ENCODE data around the gene CES2. TPM values are rescaled to one million over a fixed set of nuclear protein-coding genes. Genes with fewer than 3 reads are reported as not detected.
"Not testable (repeated sequence)": the region's sequence is repeated elsewhere in the genome, so short reads cannot be mapped to it uniquely, and the experiment has no call there.

The CES2 gene
- total RNA-seq, 3 donors from 2014 or later: 22.6 to 25.3 (median 24.3) TPM

DNA sequence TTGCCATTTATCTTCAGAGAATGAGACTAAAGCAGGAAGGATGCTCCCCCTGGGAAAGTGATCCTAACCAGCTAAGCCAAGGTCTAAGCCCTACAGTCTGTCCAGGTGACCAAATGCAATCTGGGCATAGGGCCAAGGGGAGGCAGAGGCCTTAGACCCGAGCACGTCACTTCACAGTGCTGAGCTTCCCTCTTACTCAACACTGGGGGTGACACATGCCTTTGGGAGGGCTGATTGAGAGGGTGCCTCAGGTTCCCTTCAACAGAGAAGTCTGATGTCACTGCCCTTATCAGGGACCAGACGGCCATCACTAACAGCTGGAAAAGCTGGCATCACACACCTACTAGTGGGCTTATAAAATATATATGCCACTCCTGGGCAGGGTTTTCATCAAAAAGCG lies 5.1 kb upstream of the CES2 start:
- no peak for ATAC-seq

GRCh38 chr16:66931665-66932064 lies 3.7 kb upstream of the CES2 start:
- H3K36me3 Mint-ChIP-seq (ENCODE audit: insufficient read depth): peaks cover 26% of the 10 kb centered on the region
- DNase-seq: no peak
- peaks cover 40% of the 10 kb centered on the region for H3K4me1 Mint-ChIP-seq (ENCODE audit: low read depth)
- no peaks in the 10 kb centered on the region for H3K27me3 Mint-ChIP-seq (ENCODE audit: low read depth)
- no peak for ATAC-seq
- peak overlapping the region; percentile 99 for H3K4me3 Mint-ChIP-seq
- no peaks in the 10 kb centered on the region for H3K9me3 Mint-ChIP-seq

More for the DNA sequence above, 5.1 kb upstream of the CES2 start:
- H3K36me3 Mint-ChIP-seq (ENCODE audit: insufficient read depth): peaks cover 25% of the 10 kb centered on the region
- H3K9me3 Mint-ChIP-seq: no peaks in the 10 kb centered on the region
- peaks cover 34% of the 10 kb centered on the region for H3K4me1 Mint-ChIP-seq (ENCODE audit: low read depth)
- H3K27me3 Mint-ChIP-seq (ENCODE audit: low read depth): peaks cover 11% of the 10 kb centered on the region
- H3K4me3 Mint-ChIP-seq: no peak overlapping the region
- DNase-seq: no peak

- peaks cover 43% of the 10 kb centered on the region for H3K4me1 Mint-ChIP-seq (ENCODE audit: low read depth)
- H3K36me3 Mint-ChIP-seq (ENCODE audit: insufficient read depth): peaks cover 27% of the 10 kb centered on the region
- no peak for ATAC-seq
- peak overlapping the region; percentile 99 for H3K4me3 Mint-ChIP-seq
- H3K9me3 Mint-ChIP-seq: no peaks in the 10 kb centered on the region
- no peak for DNase-seq
- H3K27me3 Mint-ChIP-seq (ENCODE audit: low read depth): no peaks in the 10 kb centered on the region
Observed at GRCh38 chr16:66932076-66932475, 3.2 kb upstream of the CES2 start.

- Mint-ChIP-seq H3K4me3 (peak overlapping the region; percentile 99), H3K27me3 (ENCODE audit: low read depth) (no peaks in the 10 kb centered on the region), H3K4me1 (ENCODE audit: low read depth) (peaks cover 47% of the 10 kb centered on the region), H3K36me3 (ENCODE audit: insufficient read depth) (peaks cover 30% of the 10 kb centered on the region), H3K9me3 (no peaks in the 10 kb centered on the region)
- ATAC-seq (peak; percentile 71 to 76), DNase-seq (peak; percentile 57)
Observed at GRCh38 chr16:66933776-66934137, 1.6 kb upstream of the CES2 start.

GRCh38 chr16:66934138-66934838 lies 1.0 kb upstream of the CES2 start, which contains the start of gene CIAO2B:
Gene CIAO2B (minus strand): TSS chr16:66934402. CDS start chr16:66934364, 38 bp downstream.
- ATAC-seq: peak; percentile 88 to 89
- H3K4me3 Mint-ChIP-seq: peak within 1 kb of the TSS; percentile 99
- H3K4me1 Mint-ChIP-seq (ENCODE audit: low read depth): peaks cover 47% of the 10 kb centered on the region
- peaks cover 30% of the 10 kb centered on the region for H3K36me3 Mint-ChIP-seq (ENCODE audit: insufficient read depth)
- H3K27me3 Mint-ChIP-seq (ENCODE audit: low read depth): no peaks in the 10 kb centered on the region
- no peaks in the 10 kb centered on the region for H3K9me3 Mint-ChIP-seq
- DNase-seq: peak; percentile 86

- not testable (repeated sequence) for H3K27me3 Mint-ChIP-seq (ENCODE audit: low read depth)
Observed at GRCh38 chr16:66934839-66935313, 440 bp upstream of the CES2 start.

DNA sequence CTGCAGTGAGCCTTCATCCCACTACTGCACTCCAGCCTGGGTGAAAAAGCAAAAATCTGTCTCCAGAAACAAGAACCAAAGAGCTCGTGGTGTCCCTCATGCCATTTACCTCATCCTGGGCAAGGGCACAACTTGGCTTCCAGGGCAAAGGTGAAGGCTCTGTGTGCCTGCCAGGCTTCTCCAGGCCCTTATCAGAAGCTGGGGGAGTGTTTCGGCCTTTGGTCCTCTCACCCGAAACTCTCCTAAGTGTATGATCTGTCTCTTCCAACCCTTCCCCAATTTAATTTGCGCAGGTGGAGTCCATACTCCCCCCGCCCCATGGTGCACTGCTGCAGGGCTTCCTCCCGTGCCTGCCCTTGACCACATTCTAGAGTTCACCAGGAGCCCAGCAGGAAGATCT lies 1.1 kb downstream of the CES2 start:
- Mint-ChIP-seq H3K4me1 (ENCODE audit: low read depth) (peaks cover 47% of the 10 kb centered on the region), H3K36me3 (ENCODE audit: insufficient read depth) (peaks cover 31% of the 10 kb centered on the region), H3K27me3 (ENCODE audit: low read depth) (no peaks in the 10 kb centered on the region), H3K9me3 (no peaks in the 10 kb centered on the region), H3K4me3 (peak overlapping the region; percentile 99)
- DNase-seq (no peak), ATAC-seq (no peak)

More at GRCh38 chr16:66934839-66935313, 440 bp upstream of the CES2 start:
- peaks cover 47% of the 10 kb centered on the region for H3K4me1 Mint-ChIP-seq (ENCODE audit: low read depth)
- H3K36me3 Mint-ChIP-seq (ENCODE audit: insufficient read depth): peaks cover 32% of the 10 kb centered on the region
- peak overlapping the region; percentile 99 for H3K4me3 Mint-ChIP-seq
- not testable (repeated sequence) for ATAC-seq, H3K9me3 Mint-ChIP-seq, DNase-seq

- no peak for ATAC-seq
- Mint-ChIP-seq H3K4me1 (ENCODE audit: low read depth) (peaks cover 43% of the 10 kb centered on the region), H3K36me3 (ENCODE audit: insufficient read depth) (peaks cover 28% of the 10 kb centered on the region), H3K4me3 (peak overlapping the region; percentile 99), H3K9me3 (no peaks in the 10 kb centered on the region), H3K27me3 (ENCODE audit: low read depth) (no peaks in the 10 kb centered on the region)
- no peak for DNase-seq
Observed at GRCh38 chr16:66936889-66937554, 1.7 kb downstream of the CES2 start.

DNA sequence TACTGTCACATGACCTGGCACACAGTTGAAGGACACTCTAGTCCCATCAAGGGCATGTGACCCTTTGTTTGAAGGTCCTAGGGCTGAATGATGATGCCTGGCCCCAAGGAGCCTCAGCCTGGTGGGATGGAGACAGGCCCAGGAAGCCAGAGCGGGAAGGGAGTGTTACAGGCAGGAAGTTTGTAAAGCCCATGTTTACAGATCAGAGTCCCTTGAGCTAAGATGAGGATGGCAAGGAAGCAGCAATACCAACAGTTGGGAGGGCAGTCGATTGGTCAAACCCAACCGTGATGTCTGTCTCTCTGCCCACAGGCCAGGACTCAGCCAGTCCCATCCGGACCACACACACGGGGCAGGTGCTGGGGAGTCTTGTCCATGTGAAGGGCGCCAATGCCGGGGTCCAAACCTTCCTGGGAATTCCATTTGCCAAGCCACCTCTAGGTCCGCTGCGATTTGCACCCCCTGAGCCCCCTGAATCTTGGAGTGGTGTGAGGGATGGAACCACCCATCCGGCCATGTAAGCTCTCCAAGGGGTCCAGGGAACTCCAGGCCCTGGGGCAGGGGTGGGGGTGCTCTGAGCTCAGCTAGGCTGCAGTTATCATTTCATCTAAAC lies 2.5 kb downstream of the CES2 start:
- Mint-ChIP-seq H3K4me1 (ENCODE audit: low read depth) (peaks cover 35% of the 10 kb centered on the region), H3K36me3 (ENCODE audit: insufficient read depth) (peaks cover 28% of the 10 kb centered on the region), H3K27me3 (ENCODE audit: low read depth) (no peaks in the 10 kb centered on the region), H3K9me3 (no peaks in the 10 kb centered on the region), H3K4me3 (no peak overlapping the region)
- ATAC-seq: no peak
- no peak for DNase-seq

- H3K4me1 Mint-ChIP-seq (ENCODE audit: low read depth): peaks cover 22% of the 10 kb centered on the region
- ATAC-seq (no peak), DNase-seq (no peak)
- peaks cover 20% of the 10 kb centered on the region for H3K36me3 Mint-ChIP-seq (ENCODE audit: insufficient read depth)
- H3K9me3 Mint-ChIP-seq: no peaks in the 10 kb centered on the region
- H3K27me3 Mint-ChIP-seq (ENCODE audit: low read depth): no peaks in the 10 kb centered on the region
- no peak overlapping the region for H3K4me3 Mint-ChIP-seq
Observed at GRCh38 chr16:66939366-66939765, 4.0 kb downstream of the CES2 start.

DNA sequence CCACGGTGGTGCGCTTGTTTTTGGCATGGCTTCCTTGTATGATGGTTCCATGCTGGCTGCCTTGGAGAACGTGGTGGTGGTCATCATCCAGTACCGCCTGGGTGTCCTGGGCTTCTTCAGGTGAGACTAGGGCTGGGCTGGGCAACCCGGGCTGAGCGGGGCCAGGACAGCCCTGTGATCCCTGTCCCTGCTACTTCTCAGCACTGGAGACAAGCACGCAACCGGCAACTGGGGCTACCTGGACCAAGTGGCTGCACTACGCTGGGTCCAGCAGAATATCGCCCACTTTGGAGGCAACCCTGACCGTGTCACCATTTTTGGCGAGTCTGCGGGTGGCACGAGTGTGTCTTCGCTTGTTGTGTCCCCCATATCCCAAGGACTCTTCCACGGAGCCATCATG lies 4.9 kb downstream of the CES2 start:
- H3K4me1 Mint-ChIP-seq (ENCODE audit: low read depth): peaks cover 19% of the 10 kb centered on the region
- DNase-seq: no peak
- no peaks in the 10 kb centered on the region for H3K27me3 Mint-ChIP-seq (ENCODE audit: low read depth)
- no peaks in the 10 kb centered on the region for H3K9me3 Mint-ChIP-seq
- no peak overlapping the region for H3K4me3 Mint-ChIP-seq
- H3K36me3 Mint-ChIP-seq (ENCODE audit: insufficient read depth): peaks cover 20% of the 10 kb centered on the region
- no peak for ATAC-seq

GRCh38 chr16:66942981-66943380 lies 7.7 kb downstream of the CES2 start:
- Mint-ChIP-seq H3K27me3 (ENCODE audit: low read depth) (no peaks in the 10 kb centered on the region), H3K36me3 (ENCODE audit: insufficient read depth) (peaks cover 15% of the 10 kb centered on the region), H3K9me3 (no peaks in the 10 kb centered on the region), H3K4me3 (no peak overlapping the region), H3K4me1 (ENCODE audit: low read depth) (peaks cover 7% of the 10 kb centered on the region)
- DNase-seq (no peak), ATAC-seq (no peak)

DNA sequence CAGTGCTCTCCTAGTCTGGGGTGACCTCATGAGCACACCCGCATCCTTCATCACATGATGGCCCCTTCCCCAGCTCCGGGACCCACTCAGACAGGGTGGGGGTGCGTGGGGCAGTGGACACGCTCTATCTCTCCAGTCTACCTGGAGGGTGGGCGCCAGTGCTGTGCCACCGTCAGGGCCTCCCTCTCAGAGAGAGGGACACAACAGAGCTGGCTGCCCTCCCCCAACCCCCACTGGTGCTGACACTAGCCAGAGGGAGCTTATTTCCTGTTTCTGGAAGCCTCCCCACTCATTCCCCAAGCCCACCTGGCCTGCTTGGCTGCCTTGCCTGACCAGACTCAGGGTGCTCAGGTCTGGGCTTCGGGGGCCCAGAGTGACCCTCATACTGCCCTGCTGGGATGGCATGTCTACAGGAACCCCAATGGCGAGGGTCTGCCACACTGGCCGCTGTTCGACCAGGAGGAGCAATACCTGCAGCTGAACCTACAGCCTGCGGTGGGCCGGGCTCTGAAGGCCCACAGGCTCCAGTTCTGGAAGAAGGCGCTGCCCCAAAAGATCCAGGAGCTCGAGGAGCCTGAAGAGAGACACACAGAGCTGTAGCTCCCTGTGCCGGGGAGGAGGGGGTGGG lies 8.2 kb downstream of the CES2 start:
- peaks cover 13% of the 10 kb centered on the region for H3K4me1 Mint-ChIP-seq (ENCODE audit: low read depth)
- peaks cover 15% of the 10 kb centered on the region for H3K36me3 Mint-ChIP-seq (ENCODE audit: insufficient read depth)
- no peaks in the 10 kb centered on the region for H3K9me3 Mint-ChIP-seq
- H3K4me3 Mint-ChIP-seq: no peak overlapping the region
- no peak for DNase-seq
- no peaks in the 10 kb centered on the region for H3K27me3 Mint-ChIP-seq (ENCODE audit: low read depth)
- ATAC-seq: no peak

- H3K27me3 Mint-ChIP-seq (ENCODE audit: low read depth): peaks cover 2% of the 10 kb centered on the region
- ATAC-seq (no peak), DNase-seq (no peak)
- peaks cover 15% of the 10 kb centered on the region for H3K36me3 Mint-ChIP-seq (ENCODE audit: insufficient read depth)
- H3K9me3 Mint-ChIP-seq: no peaks in the 10 kb centered on the region
- no peak overlapping the region for H3K4me3 Mint-ChIP-seq
- H3K4me1 Mint-ChIP-seq (ENCODE audit: low read depth): peaks cover 17% of the 10 kb centered on the region
Observed at GRCh38 chr16:66944054-66944441, 8.7 kb downstream of the CES2 start.

Data from activated T-cell treated with anti-CD3 and anti-CD28 coated beads, Interleukin-2, amount 50 U/mL, for 4 hours (primary cell).